ENCODE data around the gene BPIFB2. TPM values are rescaled to one million over a fixed set of nuclear protein-coding genes. Genes with fewer than 3 reads are reported as not detected.

The BPIFB2 gene
- polyA plus RNA-seq, 1 donor (not counting 4 experiments of a cell fraction or from before 2014, with no cell fraction given) = not detected

GRCh38 chr20:33024609-33025317 is 17.3 kb downstream of the BPIFB2 start:
- TF ChIP-seq CTCF (optimal IDR thresholded peaks at IDR 0.05 in 1 of 3, IDR thresholded peaks at IDR 0.05 in 1 of 3, conservative IDR thresholded peaks at IDR 0.05 in 1 of 3; ENCODE audit: extremely low read depth in 1 of 3, insufficient read depth in 2 of 3, low read length in 3 of 3) = no peak
- no peak for TF ChIP-seq EZH2 (IDR thresholded peaks at IDR 0.05; ENCODE audit: low read length)
- Histone ChIP-seq H3K9ac (ENCODE audit: control insufficient read depth, extremely low read depth, insufficient read depth, low read length) (no peak overlapping the region), H3K79me2 (ENCODE audit: control insufficient read depth, insufficient read depth, low read length) (no peaks in the 10 kb centered on the region), H3K4me3 (ENCODE audit: control insufficient read depth in 2 of 3, extremely low read depth in 1 of 3, insufficient read depth in 2 of 3, low read depth in 1 of 3, low read length in 3 of 3) (no peak overlapping the region), H4K20me1 (ENCODE audit: control insufficient read depth, extremely low read depth, insufficient read depth, low read length) (no peaks in the 10 kb centered on the region), H3K36me3 (ENCODE audit: control insufficient read depth in 2 of 2, extremely low read depth in 1 of 2, insufficient read depth in 2 of 2, low read length in 2 of 2) (no peaks in the 10 kb centered on the region), H3K9me3 (ENCODE audit: control insufficient read depth, low read depth, low read length) (no peaks in the 10 kb centered on the region), H3K4me2 (ENCODE audit: control insufficient read depth, extremely low read depth, insufficient read depth, low read depth, low read length) (no peak overlapping the region), H3K9me1 (ENCODE audit: control insufficient read depth, extremely low read depth, insufficient read depth, low read length) (no peaks in the 10 kb centered on the region), H2AFZ (ENCODE audit: control insufficient read depth, low read length) (no peak overlapping the region), H3K27me3 (ENCODE audit: control insufficient read depth, extremely low read depth, insufficient read depth, low read length) (no peaks in the 10 kb centered on the region), H3K27ac (ENCODE audit: control insufficient read depth, insufficient read depth, low read length) (no peak overlapping the region), H3K4me1 (ENCODE audit: control insufficient read depth, extremely low read depth, insufficient read depth, low read length) (no peaks in the 10 kb centered on the region)
- dilution Hi-C loops (cut with MboI; ENCODE audit: extremely low pct_ligation_motif_present, low sequenced_read_pairs) = no loop called here
- FAIRE-seq (no peak), DNase-seq (ENCODE audit: low read depth, low spot score) (no peak)

- dilution Hi-C loops (cut with MboI; ENCODE audit: extremely low pct_ligation_motif_present, low sequenced_read_pairs) = no loop called here
- Histone ChIP-seq H3K4me1 (ENCODE audit: control insufficient read depth, extremely low read depth, insufficient read depth, low read length) (no peaks in the 10 kb centered on the region), H4K20me1 (ENCODE audit: control insufficient read depth, extremely low read depth, insufficient read depth, low read length) (no peaks in the 10 kb centered on the region), H3K27ac (ENCODE audit: control insufficient read depth, insufficient read depth, low read length) (no peak overlapping the region), H3K9me1 (ENCODE audit: control insufficient read depth, extremely low read depth, insufficient read depth, low read length) (no peaks in the 10 kb centered on the region), H3K4me2 (ENCODE audit: control insufficient read depth, extremely low read depth, insufficient read depth, low read depth, low read length) (no peak overlapping the region), H2AFZ (ENCODE audit: control insufficient read depth, low read length) (no peak overlapping the region), H3K9ac (ENCODE audit: control insufficient read depth, extremely low read depth, insufficient read depth, low read length) (no peak overlapping the region), H3K9me3 (ENCODE audit: control insufficient read depth, low read depth, low read length) (no peaks in the 10 kb centered on the region), H3K79me2 (ENCODE audit: control insufficient read depth, insufficient read depth, low read length) (no peaks in the 10 kb centered on the region), H3K36me3 (ENCODE audit: control insufficient read depth in 2 of 2, extremely low read depth in 1 of 2, insufficient read depth in 2 of 2, low read length in 2 of 2) (no peaks in the 10 kb centered on the region), H3K27me3 (ENCODE audit: control insufficient read depth, extremely low read depth, insufficient read depth, low read length) (no peaks in the 10 kb centered on the region), H3K4me3 (ENCODE audit: control insufficient read depth in 2 of 3, extremely low read depth in 1 of 3, insufficient read depth in 2 of 3, low read depth in 1 of 3, low read length in 3 of 3) (no peak overlapping the region)
- TF ChIP-seq CTCF (optimal IDR thresholded peaks at IDR 0.05 in 1 of 3, IDR thresholded peaks at IDR 0.05 in 1 of 3, conservative IDR thresholded peaks at IDR 0.05 in 1 of 3; ENCODE audit: extremely low read depth in 1 of 3, insufficient read depth in 2 of 3, low read length in 3 of 3) = no peak
- no peak for TF ChIP-seq EZH2 (IDR thresholded peaks at IDR 0.05; ENCODE audit: low read length)
- FAIRE-seq (no peak), DNase-seq (ENCODE audit: low read depth, low spot score) (no peak)
Observed at GRCh38 chr20:33025318-33025876, 17.9 kb downstream of the BPIFB2 start.

All from keratinocyte (primary cell).